GM19397 (cell line): ENCODE results near the gene PTPRH.

ENCODE experiments used
- ATAC-seq: cut with Tn5 transposase; IDR thresholded peaks from one replicate; pipeline ENCODE4 v1.9.1; 2021; ENCODE audit warnings: mild to moderate bottlenecking, moderate library complexity; ENCODE audit not compliant: unreplicated experiment

The PTPRH gene

GRCh38 chr19:55208880-55209692 is at the start of gene PTPRH:
Gene PTPRH, minus strand, starts transcription at chr19:55209501. Its CDS starts 68 bp downstream, at chr19:55209433.
- no peak for ATAC-seq

- peak; percentile 15 for ATAC-seq
Measured at GRCh38 chr19:55258476-55258827, 49.2 kb upstream of the PTPRH start.

GRCh38 chr19:55257461-55258420 is 48.4 kb upstream of the PTPRH start:
- no peak for ATAC-seq

- ATAC-seq, result no peak
Measured at GRCh38 chr19:55256562-55257460, 47.5 kb upstream of the PTPRH start.

GRCh38 chr19:55255618-55256423 is 46.5 kb upstream of the PTPRH start:
- ATAC-seq, result no peak

- no peak for ATAC-seq
Measured at GRCh38 chr19:55254625-55254977, 45.3 kb upstream of the PTPRH start.

GRCh38 chr19:55253842-55254624 is 44.7 kb upstream of the PTPRH start:
- peak; percentile 42 for ATAC-seq

GRCh38 chr19:55252760-55253663 is 43.7 kb upstream of the PTPRH start:
- no peak for ATAC-seq

GRCh38 chr19:55251341-55252081 is 42.2 kb upstream of the PTPRH start:
- ATAC-seq, result no peak

- ATAC-seq, result no peak
Measured at GRCh38 chr19:55250262-55251036, 41.1 kb upstream of the PTPRH start.

- ATAC-seq, result no peak
Measured at GRCh38 chr19:55249841-55250240, 40.5 kb upstream of the PTPRH start.

- ATAC-seq, result no peak
Measured at GRCh38 chr19:55248704-55249103, 39.4 kb upstream of the PTPRH start.

GRCh38 chr19:55248166-55248675 is 38.9 kb upstream of the PTPRH start:
- no peak for ATAC-seq

- ATAC-seq, result no peak
Measured at GRCh38 chr19:55247621-55248099, 38.4 kb upstream of the PTPRH start.

GRCh38 chr19:55246462-55247451 is 37.5 kb upstream of the PTPRH start:
- ATAC-seq, result no peak
